ENCODE measurements around the gene PAQR9.
"Not testable (repeated sequence)": the region's sequence is repeated elsewhere in the genome, so short reads cannot be mapped to it uniquely, and the experiment has no call there.

The PAQR9 gene, protein sequence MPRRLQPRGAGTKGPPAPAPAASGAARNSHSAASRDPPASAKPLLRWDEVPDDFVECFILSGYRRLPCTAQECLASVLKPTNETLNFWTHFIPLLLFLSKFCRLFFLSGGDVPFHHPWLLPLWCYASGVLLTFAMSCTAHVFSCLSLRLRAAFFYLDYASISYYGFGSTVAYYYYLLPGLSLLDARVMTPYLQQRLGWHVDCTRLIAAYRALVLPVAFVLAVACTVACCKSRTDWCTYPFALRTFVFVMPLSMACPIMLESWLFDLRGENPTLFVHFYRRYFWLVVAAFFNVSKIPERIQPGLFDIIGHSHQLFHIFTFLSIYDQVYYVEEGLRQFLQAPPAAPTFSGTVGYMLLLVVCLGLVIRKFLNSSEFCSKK

GRCh38 chr3:142963516-142964448 is at the start of gene PAQR9:
Gene PAQR9 (minus strand): TSS chr3:142963674. CDS start chr3:142963336, 338 bp downstream.
- no peak for DNase-seq

DNA sequence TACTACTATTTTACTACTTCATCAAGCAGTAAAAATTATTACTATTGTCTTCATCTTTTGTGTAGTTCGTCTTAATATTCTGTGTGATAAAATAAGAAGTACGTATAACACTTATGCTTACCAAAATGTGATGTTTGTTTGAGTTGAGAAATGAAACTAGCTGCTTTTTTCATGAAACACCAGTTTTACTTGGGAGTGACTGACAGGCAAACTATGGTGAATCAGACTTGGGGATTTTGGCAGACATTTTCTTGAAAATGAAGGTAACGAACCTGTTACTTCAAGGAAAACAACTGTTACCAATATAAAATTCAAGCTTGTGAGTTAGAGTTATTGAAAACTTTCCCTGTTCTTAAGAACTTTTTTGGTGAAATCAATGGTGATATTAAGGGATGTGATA is 48.2 kb upstream of the PAQR9 start:
- DNase-seq = no peak

DNA sequence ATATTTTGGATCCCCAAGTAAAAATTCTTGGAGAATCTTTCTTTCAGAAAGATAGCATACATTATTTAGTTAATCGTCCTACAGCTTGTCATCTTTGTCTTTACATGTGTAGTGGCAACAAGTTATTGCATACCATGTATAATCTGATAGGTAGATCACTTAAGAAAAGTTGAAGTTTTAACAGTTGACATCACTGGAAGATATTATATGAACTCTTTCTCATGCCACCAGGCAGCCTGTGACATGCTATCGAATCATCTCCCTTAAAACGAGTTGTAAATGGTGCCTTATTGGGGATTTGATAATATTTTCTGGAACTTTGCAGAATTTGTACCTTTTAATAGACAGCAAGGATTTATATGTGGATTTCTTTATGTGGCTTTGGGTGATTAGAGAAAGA is 46.5 kb upstream of the PAQR9 start:
- DNase-seq = no peak

DNA sequence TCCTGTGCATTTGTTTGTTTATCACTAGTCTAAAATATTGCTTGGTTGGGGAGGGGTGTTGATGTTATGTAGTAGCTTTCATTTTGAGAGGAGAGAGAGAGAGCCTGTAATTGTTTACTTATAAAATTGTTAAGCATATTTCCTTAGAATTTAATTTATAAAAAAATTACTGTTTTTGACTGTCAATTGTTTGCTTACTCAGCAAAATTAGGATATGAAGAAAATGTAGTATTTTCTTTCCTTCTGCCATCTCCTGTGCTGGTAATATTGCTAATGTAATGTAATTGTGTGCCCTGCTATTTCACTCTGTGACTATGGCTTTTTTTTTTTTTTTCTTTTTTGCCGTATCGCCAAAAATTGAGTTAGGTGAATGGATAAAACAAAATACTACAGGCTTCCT is 41.3 kb upstream of the PAQR9 start:
- DNase-seq = no peak

DNA sequence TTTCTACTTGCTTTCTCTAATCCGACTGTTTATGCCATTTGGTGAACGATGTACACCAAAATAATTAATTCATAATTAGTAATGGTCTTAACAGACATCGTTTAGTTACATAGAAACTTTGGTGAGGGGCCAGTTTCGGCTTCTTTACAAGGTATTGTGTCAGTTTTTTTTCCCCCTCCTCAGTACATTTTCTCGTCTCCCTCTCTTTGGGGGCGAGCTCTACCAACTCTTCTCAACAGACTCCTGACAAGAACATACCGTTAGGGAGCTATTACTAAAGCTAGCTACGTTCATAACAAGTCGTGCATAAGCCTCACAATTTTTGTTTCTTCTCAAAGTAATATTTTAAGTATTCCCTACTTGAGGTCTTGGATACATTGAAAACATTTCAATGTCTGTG is 39.3 kb upstream of the PAQR9 start:
- no peak for DNase-seq

- peak in 1 of 2 donors; percentile 34 for DNase-seq
These were observed 38.7 kb upstream of the PAQR9 start for GRCh38 chr3:143002083-143002712.

- DNase-seq = peak; percentile 91 to 94
These were observed 38.1 kb upstream of the PAQR9 start, which contains the start of gene U2SURP for GRCh38 chr3:143001369-143002082. Gene U2SURP (plus strand): TSS chr3:143001570. CDS start chr3:143001629, 59 bp downstream.

- no peak for DNase-seq
These were observed 37.5 kb upstream of the PAQR9 start for GRCh38 chr3:143001034-143001368.

DNA sequence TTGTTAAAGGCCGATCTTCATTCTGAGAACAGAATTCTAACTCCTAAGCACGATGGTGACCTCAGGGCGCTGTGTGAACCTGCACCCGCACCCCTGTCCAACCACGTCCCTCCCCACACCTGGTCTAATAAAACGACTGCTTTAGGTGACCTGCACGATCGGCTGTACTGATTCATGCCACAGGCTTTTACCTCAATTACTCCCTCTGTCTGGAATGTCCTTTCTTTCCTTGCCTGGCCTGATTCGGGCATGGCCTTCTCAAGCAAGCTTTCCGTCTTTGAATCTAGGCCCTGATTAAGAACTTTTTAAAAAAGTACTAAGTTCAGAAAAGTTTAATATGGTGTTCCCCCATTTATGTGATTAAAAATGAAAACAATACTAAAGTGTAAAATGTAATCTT is 37.1 kb upstream of the PAQR9 start:
- DNase-seq = no peak

DNA sequence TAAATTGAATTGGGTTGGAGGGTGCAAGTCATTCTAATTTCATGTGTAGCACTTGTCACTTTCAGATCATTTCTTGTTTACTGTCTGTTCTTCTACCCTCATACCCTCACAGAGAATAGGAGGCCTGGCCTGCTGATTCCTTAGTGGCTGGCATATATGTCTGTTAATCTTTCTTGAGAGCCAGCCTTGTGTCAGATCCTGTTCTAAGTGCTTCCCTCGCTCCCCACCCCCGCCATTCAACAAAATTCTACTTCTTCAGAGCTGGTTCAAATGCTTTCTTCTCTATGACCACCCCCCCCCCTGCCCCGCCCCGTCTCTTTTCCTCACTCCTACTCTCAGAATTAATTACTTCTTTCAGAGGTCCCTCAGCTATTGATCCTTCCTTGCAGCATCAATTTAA is 36.4 kb upstream of the PAQR9 start:
- no peak for DNase-seq

DNA sequence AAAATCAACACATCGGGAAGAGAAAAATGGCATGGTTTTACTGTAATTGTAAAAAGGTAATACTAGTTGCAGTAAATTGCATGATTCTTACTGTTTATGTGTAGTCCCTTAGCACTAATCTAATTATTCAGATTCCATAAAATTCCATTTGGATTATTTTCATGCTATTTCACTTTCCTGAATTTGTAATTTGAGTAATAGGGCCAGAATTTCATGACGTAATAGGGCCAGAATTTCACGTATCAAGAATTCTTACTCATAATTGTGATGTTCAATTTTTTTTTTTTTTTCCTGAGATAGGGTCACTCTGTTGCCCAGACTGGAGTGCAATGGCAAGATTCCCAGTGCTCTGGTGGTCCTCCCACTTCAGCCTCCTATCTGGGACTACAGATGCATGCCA is 35.0 kb upstream of the PAQR9 start:
- no peak for DNase-seq

- DNase-seq = no peak
These were observed 33.9 kb upstream of the PAQR9 start for GRCh38 chr3:142997330-142997729.

DNA sequence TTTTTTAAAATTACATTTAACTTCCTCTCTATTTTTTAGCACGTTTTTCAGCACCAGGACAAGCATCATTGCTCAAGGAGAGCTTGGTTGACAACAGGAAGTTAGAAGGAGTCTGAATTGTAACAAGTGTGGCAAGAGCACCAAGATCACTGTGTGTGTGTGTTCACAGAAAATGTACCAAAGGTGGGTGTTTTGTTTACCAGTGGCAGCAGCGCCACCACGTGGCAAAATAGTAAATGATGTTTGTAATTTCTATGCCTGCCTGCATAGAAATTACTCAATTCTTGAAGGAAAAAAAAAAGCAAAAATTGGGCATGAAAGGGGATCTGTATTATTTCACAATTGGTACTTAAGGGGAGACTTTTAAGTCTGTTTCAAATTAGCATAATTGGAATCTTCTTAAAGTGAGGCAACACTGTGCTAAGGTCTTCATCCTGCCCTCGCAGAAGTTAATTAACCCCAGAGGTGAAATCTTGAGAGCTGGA is 30.5 kb upstream of the PAQR9 start:
- DNase-seq = peak; percentile 58 to 71

GRCh38 chr3:142992323-142992722 is 28.8 kb upstream of the PAQR9 start:
- DNase-seq = no peak

- DNase-seq = no peak
These were observed 27.2 kb upstream of the PAQR9 start for GRCh38 chr3:142990721-142991120.

GRCh38 chr3:142988826-142989225 is 25.4 kb upstream of the PAQR9 start:
- DNase-seq = not testable (repeated sequence)

GRCh38 chr3:142988221-142988620 is 24.7 kb upstream of the PAQR9 start:
- not testable (repeated sequence) for DNase-seq

DNA sequence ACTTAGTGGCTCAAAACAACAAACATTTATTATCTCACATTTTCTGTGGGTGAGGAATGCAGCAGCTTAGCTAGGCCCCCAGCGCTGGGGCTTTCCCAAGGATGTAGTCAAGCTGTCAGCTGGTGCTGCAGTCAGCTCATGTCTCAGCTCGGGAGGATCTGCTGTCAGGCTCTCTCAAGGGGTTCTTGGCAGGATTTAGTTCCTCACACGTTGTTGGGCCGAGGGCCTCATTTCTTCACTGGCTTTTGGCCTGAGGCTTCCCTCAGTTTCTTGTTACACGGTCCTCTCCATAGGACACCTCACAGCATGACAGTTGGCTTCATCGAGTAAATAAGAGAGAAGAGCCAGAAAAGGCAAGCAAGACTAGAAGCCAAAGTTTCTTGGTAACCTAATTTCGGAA is 24.2 kb upstream of the PAQR9 start:
- no peak for DNase-seq

- peak in 1 of 2 donors; percentile 54 for DNase-seq
These were observed 23.7 kb upstream of the PAQR9 start for GRCh38 chr3:142987080-142987700.

- no peak for DNase-seq
These were observed 20.8 kb upstream of the PAQR9 start for GRCh38 chr3:142984255-142984654.

- no peak for DNase-seq
These were observed 19.8 kb upstream of the PAQR9 start for GRCh38 chr3:142983318-142983717.
